Spleen (tissue), 11 donors: ENCODE data around the gene SHISA5. TPM values are rescaled to one million over a fixed set of nuclear protein-coding genes. Genes with fewer than 3 reads are reported as not detected.
"Not testable (repeated sequence)": the region's sequence is repeated elsewhere in the genome, so short reads cannot be mapped to it uniquely, and the experiment has no call there.

Experiments used
- DNase-seq: peaks from one replicate; pipeline ENCODE4 v3.0.0-alpha.2; 2020
- H3K27ac ChIP-seq, 8 donors: fragments of 200-600 bp; sonication (generic) in 7 of 8; 1 replicate in 4 of 8; 2 replicates in 4 of 8; pipeline versions ENCODE4 v1.5.0 to v1.8.0; 2016 to 2021; ENCODE audit warnings: inconsistent platforms in 4 of 8, mild to moderate bottlenecking in 4 of 8, moderate library complexity in 1 of 8
- H3K27me3 ChIP-seq, 7 donors: fragments of 200-600 bp; sonication (generic) in 6 of 7; replicated peaks in 1 of 7; 1 replicate in 4 of 7; 2 replicates in 3 of 7; pipeline versions ENCODE4 v1.5.0 to v1.8.0; 2016 to 2021; ENCODE audit warnings: inconsistent platforms in 3 of 7, mild to moderate bottlenecking in 1 of 7
- H3K36me3 ChIP-seq, 6 donors: fragments of 200-600 bp; sonication (generic) in 5 of 6; 1 replicate in 4 of 6; 2 replicates in 2 of 6; pipeline versions ENCODE4 v1.5.0 to v1.8.0; 2016 to 2021; ENCODE audit warnings: inconsistent platforms in 2 of 6
- H3K4me1 ChIP-seq, 6 donors: fragments of 200-600 bp; sonication (generic) in 5 of 6; 1 replicate in 3 of 6; 2 replicates in 3 of 6; pipeline versions ENCODE4 v1.5.0 to v1.8.0; 2016 to 2021; ENCODE audit warnings: inconsistent platforms in 3 of 6
- H3K4me3 ChIP-seq, 8 donors: fragments of 200-600 bp; sonication (generic) in 7 of 8; 1 replicate in 4 of 8; 2 replicates in 4 of 8; pipeline versions ENCODE4 v1.5.0 to v1.8.0; 2016 to 2021; ENCODE audit warnings: inconsistent platforms in 4 of 8, mild to moderate bottlenecking in 4 of 8, moderate library complexity in 2 of 8
- H3K9me3 ChIP-seq, 8 donors: fragments of 200-600 bp; sonication (generic) in 7 of 8; 1 replicate in 4 of 8; 2 replicates in 4 of 8; pipeline versions ENCODE4 v1.5.0 to v1.8.0; 2016 to 2021; ENCODE audit warnings: inconsistent platforms in 4 of 8
- CTCF ChIP-seq, 11 experiments: fragments of 200-600 bp in 7 of 11; fragments of 450-650 bp in 4 of 11; sonication (generic) in 4 of 11; IDR thresholded peaks in 8 of 11; conservative IDR thresholded peaks in 3 of 11; 1 replicate in 7 of 11; 2 replicates in 4 of 11; pipeline versions ENCODE4 v1.4.0 to v1.8.0; 2016 to 2021; ENCODE audit warnings: antibody characterized with exemption in 11 of 11, inconsistent platforms in 4 of 11, mild to moderate bottlenecking in 1 of 11
- POLR2A ChIP-seq, 3 donors: fragments of 450-650 bp; IDR thresholded peaks; one replicate each; pipeline ENCODE4 v1.5.1; 2017; ENCODE audit warnings: antibody characterized with exemption in 3 of 3, mild to moderate bottlenecking in 1 of 3
- POLR2AphosphoS5 ChIP-seq, 3 donors: sonication (generic); formaldehyde crosslinking; IDR thresholded peaks; one replicate each; pipeline ENCODE4 v1.5.1; 2017; ENCODE audit warnings: antibody characterized with exemption in 3 of 3
- WGBS, 5 donors: extraction: QIAGEN DNeasy Blood & Tissue Kit in 3 of 5; methylation state at CpG; one replicate each; pipeline versions ENCODE4 v1.1.5 to v1.1.7; 2013 to 2018; 5-methylcytosine and 5-hydroxymethylcytosine counted together
- intact Hi-C: fragments of 100-400 bp; cut with DNase I; formaldehyde crosslinking; loops from one replicate; pipeline ENCODE4 v1.15.0; 2023; ENCODE audit warnings: low total_unique reads
- polyA plus RNA-seq, 3 donors: library from polyadenylated mRNA; stranded (reverse); fragments of 200-250 nt; gene quantifications; one replicate each; pipeline ENCODE4 v1.2.1, GENCODE V29; 2013
- total RNA-seq, 7 donors: library from RNA; depleted of rRNA in 3 of 7; stranded (reverse); fragments of >200 nt in 3 of 7; fragmentation: NEBNext Ultra II Directional in 4 of 7; extraction: Animal tissue kit (Norgen Biotek cat#: 25700) in 4 of 7; gene quantifications; one replicate each; pipeline versions ENCODE4 v1.1.0 to v1.2.1, GENCODE V29; 2016 to 2021
- donor health status: healthy with polysubstance abuse.
- donor health status: DM: no; HTN: no; CAD: no; lungs with moderate emphysema.
- donor health status: DM: no; HTN: no; CAD: no.
- donor health status: Bipolar disorder and iron deficiency.
- donor health status: healthy.
- donor health status: DM: no; HTN: no; CAD: no.
- donor health status: DM: yes; HTN: yes; CAD: no.

Gene SHISA5
- total and polyA plus RNA-seq, 10 donors = 80.2 to 227 (median 173) TPM

GRCh38 chr3:48500656-48501055 lies 3.3 kb downstream of the SHISA5 start:
- peaks cover 0 to 58% (median 13%) of the 10 kb centered on the region in 6 donors for H3K36me3 ChIP-seq
- intact Hi-C loops = loop anchor here (10.0 kb wide), 1 partner anchor 56 kb away; the partner anchor contains the start of genes ATRIP, CCDC51 and TMA7
- TF ChIP-seq POLR2A (IDR thresholded peaks at IDR 0.05) = no peak
- 88 to 96% (median 94%) methylated on average over 4 to 5 of the region's 5 CpGs for WGBS, 5 donors
- H3K4me1 ChIP-seq = peaks cover 12 to 51% (median 35%) of the 10 kb centered on the region in 6 donors
- peak overlapping the region in 2 of 8 donors; percentile 38 to 97 for H3K27ac ChIP-seq
- DNase-seq = peak; percentile 32
- H3K9me3 ChIP-seq = peaks cover 0 to 5% (median 0%) of the 10 kb centered on the region in 8 donors
- H3K4me3 ChIP-seq = no peak overlapping the region
- H3K27me3 ChIP-seq = no peaks in the 10 kb centered on the region

DNA sequence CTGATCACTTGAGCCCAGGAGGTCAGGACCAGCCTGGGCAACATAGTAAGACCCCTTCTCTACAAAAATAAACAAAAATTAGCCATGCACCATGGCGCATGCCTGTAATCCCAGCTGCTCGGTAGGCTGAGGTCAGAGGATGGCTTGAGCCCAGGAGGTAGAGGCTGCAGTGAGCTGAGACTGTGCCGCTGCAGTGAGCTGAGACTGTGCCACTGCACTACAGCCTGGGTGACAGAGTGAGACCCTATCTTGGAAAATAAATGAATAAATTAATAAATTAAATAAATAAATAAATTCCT lies 10.8 kb downstream of the SHISA5 start:
- Histone ChIP-seq H3K36me3 (peaks cover 0 to 82% (median 11%) of the 10 kb centered on the region in 6 donors), H3K27ac (peak overlapping the region in 3 of 8 donors; percentile 32 to 42 (median 33))

DNA sequence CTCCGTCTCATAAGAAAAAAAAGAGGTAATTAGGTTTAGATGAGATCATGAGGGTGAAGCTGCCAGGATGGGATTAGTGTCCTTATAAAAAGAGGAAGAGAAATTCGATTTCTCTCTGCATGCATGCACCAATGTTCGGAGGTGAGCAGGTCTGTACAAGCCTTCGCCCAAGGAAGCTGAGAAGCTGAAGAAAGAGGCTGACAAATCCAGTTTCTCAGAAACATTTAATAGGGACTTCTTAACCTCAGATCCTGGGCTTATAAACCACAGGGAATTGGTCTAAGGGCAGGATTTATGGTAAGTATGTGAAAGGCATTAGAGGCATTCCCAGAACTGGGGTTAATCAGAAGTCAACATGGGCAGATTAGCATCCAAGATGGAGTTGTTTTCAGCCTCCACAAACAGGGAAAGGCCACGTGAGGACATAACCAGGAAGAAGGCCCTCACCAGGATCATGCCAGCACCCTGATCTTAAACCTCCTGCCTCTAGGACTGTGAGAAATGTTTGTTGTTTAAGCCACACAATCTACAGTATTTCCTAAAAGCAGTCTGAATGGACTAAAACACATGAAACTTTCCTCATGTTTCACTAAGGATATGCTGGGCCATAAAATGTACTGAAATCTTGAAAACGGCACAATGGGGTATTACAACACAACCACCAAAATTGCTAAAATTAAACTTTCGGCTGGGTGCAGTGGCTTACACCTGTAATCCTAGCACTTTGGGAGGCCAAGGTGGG lies 11.3 kb downstream of the SHISA5 start:
- Histone ChIP-seq H3K9me3 (no peaks in the 10 kb centered on the region), H3K27ac (peak overlapping the region in 3 of 8 donors; percentile 32 to 42 (median 33)), H3K4me3 (no peak overlapping the region), H3K36me3 (peaks cover 0 to 76% (median 8%) of the 10 kb centered on the region in 6 donors), H3K4me1 (peaks cover 0 to 12% (median 9%) of the 10 kb centered on the region in 6 donors), H3K27me3 (no peaks in the 10 kb centered on the region)
- TF ChIP-seq POLR2A (IDR thresholded peaks at IDR 0.05) (no peak), POLR2AphosphoS5 (IDR thresholded peaks at IDR 0.05) (peak in 1 of 3 donors; percentile 23), CTCF (IDR thresholded peaks at IDR 0.05 in 8 of 11, conservative IDR thresholded peaks at IDR 0.05 in 3 of 11) (no peak)
- DNase-seq = no peak
- intact Hi-C loops = no loop called here
- 54 to 72% (median 65%) methylated on average over 7 of the region's 7 CpGs for WGBS, 5 donors

More for the DNA sequence above, 10.8 kb downstream of the SHISA5 start:
- TF ChIP-seq CTCF (IDR thresholded peaks at IDR 0.05 in 8 of 11, conservative IDR thresholded peaks at IDR 0.05 in 3 of 11) (no peak), POLR2AphosphoS5 (IDR thresholded peaks at IDR 0.05) (no peak), POLR2A (IDR thresholded peaks at IDR 0.05) (no peak)
- Histone ChIP-seq H3K4me1 (peaks cover 0 to 12% (median 9%) of the 10 kb centered on the region in 6 donors), H3K27me3 (no peaks in the 10 kb centered on the region), H3K4me3 (no peak overlapping the region), H3K9me3 (peaks cover 0 to 2% (median 0%) of the 10 kb centered on the region in 8 donors)
- WGBS, 5 donors = 89 to 98% (median 94%) methylated on average over 3 of the region's 3 CpGs
- intact Hi-C loops = no loop called here
- DNase-seq = no peak

GRCh38 chr3:48486952-48487351 lies 17.0 kb downstream of the SHISA5 start:
- Histone ChIP-seq H3K4me3 (no peak overlapping the region), H3K27me3 (no peaks in the 10 kb centered on the region), H3K36me3 (peaks cover 0 to 22% (median 0%) of the 10 kb centered on the region in 6 donors), H3K4me1 (no peaks in the 10 kb centered on the region), H3K9me3 (no peaks in the 10 kb centered on the region), H3K27ac (no peak overlapping the region)
- TF ChIP-seq POLR2A (IDR thresholded peaks at IDR 0.05) = no peak
- TF ChIP-seq POLR2AphosphoS5 (IDR thresholded peaks at IDR 0.05) = no peak
- no peak for TF ChIP-seq CTCF (IDR thresholded peaks at IDR 0.05 in 8 of 11, conservative IDR thresholded peaks at IDR 0.05 in 3 of 11)
- DNase-seq = no peak
- intact Hi-C loops = no loop called here
- 84 to 94% (median 93%) methylated on average over 5 of the region's 5 CpGs for WGBS, 5 donors

DNA sequence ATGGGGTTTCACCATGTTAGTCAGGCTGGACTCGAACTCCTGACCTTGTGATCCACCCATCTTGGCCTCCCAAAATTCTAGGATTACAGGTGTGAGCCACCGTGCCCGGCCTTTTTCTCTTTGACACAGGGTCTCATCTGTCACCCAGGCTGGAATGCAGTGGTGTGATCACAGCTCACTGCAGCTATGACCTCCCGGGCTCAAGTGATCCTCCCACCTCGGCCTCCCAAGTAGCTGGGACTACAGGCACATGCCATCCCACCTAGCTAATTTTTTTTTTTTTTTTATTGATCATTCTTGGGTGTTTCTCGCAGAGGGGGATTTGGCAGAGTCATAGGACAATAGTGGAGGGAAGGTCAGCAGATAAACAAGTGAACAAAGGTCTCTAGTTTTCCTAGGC lies 21.2 kb downstream of the SHISA5 start:
- H3K4me3 ChIP-seq, H3K9me3 ChIP-seq, H3K27me3 ChIP-seq, intact Hi-C loops, H3K27ac ChIP-seq: not testable (repeated sequence)
- Histone ChIP-seq H3K36me3 (peaks cover 0 to 28% (median 0%) of the 10 kb centered on the region in 6 donors), H3K4me1 (peaks cover 7 to 30% (median 23%) of the 10 kb centered on the region in 6 donors)
- peak; percentile 21 for DNase-seq
- 91 to 96% (median 94%) methylated on average over 6 of the region's 6 CpGs for WGBS, 5 donors

DNA sequence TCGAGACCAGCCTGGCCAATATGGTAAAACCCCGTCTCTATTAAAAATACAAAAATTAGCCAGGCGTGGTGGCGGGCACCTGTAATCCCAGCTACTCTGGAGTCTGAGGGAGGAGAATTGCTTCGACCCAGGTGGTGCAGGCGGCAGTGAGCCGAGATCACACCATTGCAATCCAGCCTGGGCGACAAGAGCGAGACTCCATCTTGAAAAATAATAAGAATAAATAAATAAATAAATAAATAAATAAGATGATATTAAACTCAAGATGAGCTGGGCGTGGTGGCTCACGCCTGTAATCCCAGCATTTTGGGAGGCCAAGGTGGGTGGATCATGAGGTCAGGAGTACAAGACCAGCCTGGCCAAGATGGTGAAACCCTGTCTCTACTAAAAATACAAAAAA lies 23.1 kb downstream of the SHISA5 start:
- H3K27ac ChIP-seq, H3K9me3 ChIP-seq, H3K4me3 ChIP-seq, intact Hi-C loops, H3K27me3 ChIP-seq: not testable (repeated sequence)
- 92 to 98% (median 94%) methylated on average over 11 of the region's 11 CpGs for WGBS, 5 donors
- DNase-seq = peak; percentile 31
- peaks cover 0 to 48% (median 0%) of the 10 kb centered on the region in 6 donors for H3K36me3 ChIP-seq
- peaks cover 7 to 49% (median 34%) of the 10 kb centered on the region in 6 donors for H3K4me1 ChIP-seq
